Upper lobe of right lung (tissue), 1 donor: ENCODE measurements around the gene ZBTB18. TPM values are rescaled to one million over a fixed set of nuclear protein-coding genes. Genes with fewer than 3 reads are reported as not detected.

Experiments
- ATAC-seq: fragments of 200-7000 bp; cut with Tn5 transposase; one replicate; pipeline ENCODE4 v1.9.1; 2020; ENCODE audit warnings: mild to moderate bottlenecking, moderate library complexity
- DNase-seq: peaks from one replicate; pipeline ENCODE4 v3.0.0-alpha.2; 2020
- H3K27ac ChIP-seq: fragments of 200-600 bp; one replicate; pipeline ENCODE4 v1.8.0; 2022
- H3K27me3 ChIP-seq: fragments of 200-600 bp; one replicate; pipeline ENCODE4 v1.8.0; 2022; ENCODE audit warnings: mild to moderate bottlenecking
- H3K36me3 ChIP-seq: fragments of 200-600 bp; one replicate; pipeline ENCODE4 v1.8.0; 2022
- H3K4me1 ChIP-seq: fragments of 200-600 bp; one replicate; pipeline ENCODE4 v1.8.0; 2022
- H3K4me3 ChIP-seq: fragments of 200-600 bp; one replicate; pipeline ENCODE4 v1.8.0; 2022; ENCODE audit warnings: mild to moderate bottlenecking
- H3K9me3 ChIP-seq: fragments of 200-600 bp; one replicate; pipeline ENCODE4 v1.8.0; 2022
- CTCF ChIP-seq: fragments of 200-600 bp; IDR thresholded peaks from one replicate; pipeline ENCODE4 v1.8.0; 2022; ENCODE audit warnings: antibody characterized with exemption
- intact Hi-C: fragments of 100-400 bp; cut with DNase I; formaldehyde crosslinking; loops from one replicate; pipeline ENCODE4 v1.11.0; 2022
- total RNA-seq: library from RNA; stranded (reverse); fragmentation: NEBNext Ultra II Directional; extraction: Animal tissue kit (Norgen Biotek cat#: 25700); gene quantifications from one replicate; pipeline ENCODE4 v1.2.1, GENCODE V29; 2021
- donor health status: DM: no; HTN: yes; CAD: no; lungs with severe emphysema.

Gene ZBTB18
- total RNA-seq, 1 donor from 2014 or later, result 21.7 TPM

DNA sequence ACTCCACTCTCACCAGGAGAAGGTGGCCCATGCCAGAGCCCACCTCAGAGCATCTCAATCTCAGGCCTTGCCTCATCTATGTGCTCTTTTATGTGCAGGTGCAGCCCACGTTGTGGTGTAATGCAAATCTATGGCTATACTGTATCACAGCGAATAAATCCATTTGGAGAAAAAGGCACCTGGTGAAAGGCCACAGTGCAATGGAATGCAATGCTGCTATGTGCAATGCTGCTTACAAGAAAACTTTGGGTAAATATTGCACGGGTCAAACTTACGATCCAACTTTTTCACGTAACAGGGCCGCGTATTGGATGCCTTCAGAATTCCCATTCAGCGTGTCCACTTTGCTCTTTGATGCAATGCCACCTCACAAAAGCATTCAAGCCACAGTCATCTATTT lies 13.5 kb downstream of the ZBTB18 start:
- no peaks in the 10 kb centered on the region for H3K27me3 ChIP-seq
- intact Hi-C loops, result no loop called here
- peaks cover 9% of the 10 kb centered on the region for H3K4me1 ChIP-seq
- H3K4me3 ChIP-seq, result no peak overlapping the region
- no peak for DNase-seq
- no peak for TF ChIP-seq CTCF
- H3K9me3 ChIP-seq, result no peaks in the 10 kb centered on the region
- no peak overlapping the region for H3K27ac ChIP-seq
- no peaks in the 10 kb centered on the region for H3K36me3 ChIP-seq
- ATAC-seq, result no peak

GRCh38 chr1:244065063-244065793 lies 14.1 kb downstream of the ZBTB18 start:
- no peak for TF ChIP-seq CTCF
- DNase-seq (no peak), ATAC-seq (no peak)
- intact Hi-C loops, result no loop called here
- H3K4me1 ChIP-seq, result peaks cover 9% of the 10 kb centered on the region
- H3K36me3 ChIP-seq, result no peaks in the 10 kb centered on the region
- no peak overlapping the region for H3K4me3 ChIP-seq
- H3K9me3 ChIP-seq, result no peaks in the 10 kb centered on the region
- no peaks in the 10 kb centered on the region for H3K27me3 ChIP-seq
- H3K27ac ChIP-seq, result no peak overlapping the region

- TF ChIP-seq CTCF, result no peak
- Histone ChIP-seq H3K27me3 (no peaks in the 10 kb centered on the region), H3K4me3 (no peak overlapping the region), H3K27ac (no peak overlapping the region), H3K36me3 (no peaks in the 10 kb centered on the region), H3K9me3 (no peaks in the 10 kb centered on the region), H3K4me1 (peaks cover 9% of the 10 kb centered on the region)
- intact Hi-C loops, result no loop called here
- ATAC-seq, result no peak
- no peak for DNase-seq
These were observed 14.9 kb downstream of the ZBTB18 start for GRCh38 chr1:244065960-244066388.

- Histone ChIP-seq H3K36me3 (no peaks in the 10 kb centered on the region), H3K9me3 (no peaks in the 10 kb centered on the region), H3K4me1 (peaks cover 9% of the 10 kb centered on the region), H3K27ac (no peak overlapping the region), H3K27me3 (no peaks in the 10 kb centered on the region), H3K4me3 (no peak overlapping the region)
- DNase-seq (no peak), ATAC-seq (no peak)
- intact Hi-C loops, result no loop called here
- TF ChIP-seq CTCF, result no peak
These were observed 16.1 kb downstream of the ZBTB18 start for GRCh38 chr1:244066954-244067716.

- no peaks in the 10 kb centered on the region for H3K27me3 ChIP-seq
- no peak for DNase-seq
- no peak for TF ChIP-seq CTCF
These were observed 16.8 kb downstream of the ZBTB18 start for GRCh38 chr1:244067893-244068292.

More at GRCh38 chr1:244067893-244068292, 16.8 kb downstream of the ZBTB18 start:
- peaks cover 9% of the 10 kb centered on the region for H3K4me1 ChIP-seq
- no peak overlapping the region for H3K27ac ChIP-seq
- no peak for ATAC-seq
- no peaks in the 10 kb centered on the region for H3K36me3 ChIP-seq
- intact Hi-C loops, result no loop called here
- H3K4me3 ChIP-seq, result no peak overlapping the region
- H3K9me3 ChIP-seq, result no peaks in the 10 kb centered on the region
